ENCODE results near the gene ARHGAP5.
A peak's percentile ranks its signal among the peaks of the same experiment; 100 is the strongest.
"Not testable (repeated sequence)": the region's sequence is repeated elsewhere in the genome, so short reads cannot be mapped to it uniquely, and the experiment has no call there.

ARHGAP5 gene

GRCh38 chr14:32126899-32127730 is 50.0 kb downstream of the ARHGAP5 start:
- not testable (repeated sequence) for DNase-seq

- not testable (repeated sequence) for DNase-seq
Observed at GRCh38 chr14:32127731-32128654, 50.9 kb downstream of the ARHGAP5 start.

DNA sequence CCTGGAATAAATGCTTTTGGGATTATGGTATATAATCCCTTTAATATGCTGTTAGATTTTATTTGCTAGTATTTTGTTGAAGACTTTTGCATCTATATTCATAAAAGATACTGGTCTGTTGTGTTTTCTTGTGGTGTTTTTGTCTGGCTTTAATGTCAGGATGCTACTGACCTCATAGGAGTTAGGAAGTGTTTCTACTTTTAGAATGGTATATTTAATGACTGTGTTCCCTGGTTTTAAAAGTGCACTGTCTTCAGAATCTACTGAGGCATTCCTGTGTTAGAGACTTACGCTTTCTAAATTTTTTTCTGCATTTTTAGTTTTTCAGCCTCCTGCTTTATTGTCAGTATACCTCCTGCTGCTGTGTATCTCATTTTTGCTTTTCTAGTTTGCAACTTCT is 51.6 kb downstream of the ARHGAP5 start:
- DNase-seq = no peak

DNA sequence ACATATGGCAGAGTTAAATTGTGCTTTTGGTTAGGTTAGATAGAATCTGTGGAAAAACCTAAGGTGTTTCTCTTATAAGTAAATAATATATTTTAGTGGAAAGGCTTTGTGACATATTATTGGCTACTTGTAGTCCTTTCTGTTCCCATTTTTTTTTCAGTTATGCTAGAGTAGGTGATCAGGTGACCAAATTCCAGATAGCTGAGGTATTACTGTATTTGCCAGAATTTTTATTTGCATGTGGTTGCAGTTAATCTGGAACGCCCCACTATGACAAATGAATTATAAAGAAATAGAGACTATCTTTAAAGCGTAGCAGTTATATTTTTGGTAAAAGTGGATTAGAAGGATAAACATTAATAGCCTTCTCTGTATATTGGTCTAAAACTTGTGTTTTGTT is 52.0 kb downstream of the ARHGAP5 start:
- no peak for DNase-seq

DNA sequence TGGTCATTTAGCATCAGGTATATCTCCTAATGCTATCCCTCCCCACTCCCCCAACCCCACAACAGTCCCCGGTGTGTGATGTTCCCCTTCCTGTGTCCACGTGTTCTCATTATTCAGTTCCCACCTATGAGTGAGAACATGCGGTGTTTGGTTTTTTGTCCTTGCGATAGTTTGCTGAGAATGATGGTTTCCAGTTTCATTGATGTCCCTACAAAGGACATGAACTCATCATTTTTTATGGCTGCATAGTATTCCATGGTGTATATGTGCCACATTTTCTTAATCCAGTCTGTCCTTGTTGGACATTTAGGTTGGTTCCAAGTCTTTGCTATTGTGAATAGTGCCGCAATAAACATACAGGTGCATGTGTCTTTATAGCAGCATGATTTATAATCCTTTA is 54.6 kb downstream of the ARHGAP5 start:
- DNase-seq = not testable (repeated sequence)

DNA sequence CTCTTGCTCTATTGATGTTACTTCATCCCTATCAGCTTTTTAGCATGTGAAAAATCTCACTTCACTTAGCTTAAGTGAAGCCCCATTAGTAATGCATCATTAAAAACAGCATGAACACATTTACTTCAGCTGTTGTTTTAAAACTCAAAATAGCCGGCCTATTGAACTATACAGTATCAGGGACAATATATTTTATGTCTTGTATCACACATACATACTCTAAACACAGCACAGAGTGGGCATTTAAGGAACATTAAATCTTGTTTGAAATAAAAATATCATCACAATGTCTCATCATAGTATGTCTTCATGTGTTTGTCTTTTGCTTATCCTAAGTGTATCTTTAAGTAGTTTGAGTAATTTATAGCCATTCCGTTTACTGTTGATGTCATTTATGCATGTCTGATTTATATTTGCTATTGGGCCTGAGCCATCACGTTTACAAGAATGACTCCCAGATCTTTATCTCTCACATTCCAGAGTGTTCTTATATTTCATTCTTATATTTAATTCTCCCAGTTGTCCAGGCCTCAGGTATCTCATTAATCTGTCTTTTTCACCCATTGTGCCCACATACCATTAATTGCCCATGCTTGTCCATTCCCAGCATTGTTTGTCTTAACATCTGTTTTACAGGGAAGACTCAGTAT is 57.5 kb downstream of the ARHGAP5 start:
- DNase-seq = peak; percentile 83

- DNase-seq = no peak
Observed at GRCh38 chr14:32136027-32136825, 59.1 kb downstream of the ARHGAP5 start.

DNA sequence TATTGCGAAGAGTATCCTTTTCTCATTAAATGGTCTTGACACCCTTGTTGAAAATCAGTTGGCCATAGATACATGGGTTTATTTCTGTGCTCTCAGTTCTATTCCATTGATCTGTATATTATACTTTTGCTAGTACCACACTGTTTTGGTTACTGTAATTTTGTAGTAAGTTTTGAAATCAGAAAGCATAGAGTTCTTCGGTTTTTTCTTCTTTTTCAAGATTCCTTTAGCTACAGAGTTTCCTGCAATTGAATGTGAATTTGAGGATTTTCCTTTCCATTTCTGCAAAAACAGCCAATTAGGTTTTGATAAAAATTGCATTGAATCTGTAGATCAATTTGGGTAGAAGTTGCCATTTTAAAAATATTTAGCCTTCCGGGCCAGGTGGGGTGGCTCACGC is 60.2 kb downstream of the ARHGAP5 start:
- DNase-seq = no peak

DNA sequence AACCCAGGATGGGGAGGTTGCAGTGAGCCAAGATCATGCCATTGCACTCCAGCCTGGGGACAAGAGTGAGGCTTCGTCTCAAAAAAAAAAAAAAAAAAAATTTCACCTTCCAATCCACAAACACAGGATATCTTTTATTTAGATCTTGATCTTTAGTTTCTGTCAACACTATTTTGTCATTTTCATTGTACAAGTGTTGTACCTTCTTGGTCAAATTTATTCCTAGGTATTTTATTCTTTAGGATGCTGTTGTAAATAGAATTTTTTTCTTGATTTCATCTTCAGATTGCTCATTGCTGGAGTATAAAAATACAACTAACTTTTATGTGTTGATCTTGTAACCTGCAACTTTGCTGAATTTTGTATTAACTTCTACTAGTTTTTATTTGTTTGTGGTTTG is 60.8 kb downstream of the ARHGAP5 start:
- no peak for DNase-seq

DNA sequence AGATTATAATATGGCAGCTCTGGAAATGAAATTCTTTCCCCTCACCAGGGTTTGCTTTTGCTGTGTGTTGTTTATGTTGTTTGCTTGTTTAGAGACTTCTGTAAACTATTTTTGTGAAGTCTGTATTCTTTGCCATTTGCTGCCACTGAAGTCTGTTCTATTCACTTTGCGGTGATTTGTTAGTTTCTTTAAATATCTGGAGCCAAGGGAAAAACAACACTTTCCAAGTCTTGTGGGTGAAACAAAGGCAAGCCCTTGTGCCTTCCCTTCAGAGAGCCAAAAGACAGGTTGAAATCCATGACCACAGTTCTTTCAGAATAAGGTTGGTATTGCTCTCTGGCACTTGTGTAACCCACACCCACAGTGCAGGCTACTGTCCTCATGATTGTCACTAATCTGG is 65.2 kb downstream of the ARHGAP5 start:
- DNase-seq = no peak

GRCh38 chr14:32142754-32143437 is 65.8 kb downstream of the ARHGAP5 start:
- no peak for DNase-seq

- no peak for DNase-seq
Observed at GRCh38 chr14:32150392-32150791, 73.3 kb downstream of the ARHGAP5 start.

GRCh38 chr14:32166029-32166428 is 88.9 kb downstream of the ARHGAP5 start:
- DNase-seq = no peak

- DNase-seq = no peak
Observed at GRCh38 chr14:32166924-32167323, 89.8 kb downstream of the ARHGAP5 start.

DNA sequence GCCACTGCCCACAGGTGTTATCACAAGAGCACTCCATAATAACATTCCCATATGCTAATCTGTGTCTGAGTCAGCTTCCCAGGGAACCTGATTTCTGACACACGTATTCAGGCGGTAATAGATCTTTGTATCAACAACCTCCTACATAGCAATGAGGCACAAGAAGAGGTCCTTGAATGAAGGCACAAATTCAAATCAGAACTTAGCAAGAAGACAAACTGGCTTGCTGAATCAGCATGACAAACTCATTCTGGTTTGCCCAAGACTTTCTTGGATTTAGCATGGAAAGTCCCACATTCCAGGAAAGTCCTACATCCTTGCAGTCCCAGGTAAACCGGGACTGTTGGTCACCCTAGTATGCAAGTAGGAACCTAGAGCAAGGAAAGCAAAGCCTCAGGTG is 90.8 kb downstream of the ARHGAP5 start:
- no peak for DNase-seq

DNA sequence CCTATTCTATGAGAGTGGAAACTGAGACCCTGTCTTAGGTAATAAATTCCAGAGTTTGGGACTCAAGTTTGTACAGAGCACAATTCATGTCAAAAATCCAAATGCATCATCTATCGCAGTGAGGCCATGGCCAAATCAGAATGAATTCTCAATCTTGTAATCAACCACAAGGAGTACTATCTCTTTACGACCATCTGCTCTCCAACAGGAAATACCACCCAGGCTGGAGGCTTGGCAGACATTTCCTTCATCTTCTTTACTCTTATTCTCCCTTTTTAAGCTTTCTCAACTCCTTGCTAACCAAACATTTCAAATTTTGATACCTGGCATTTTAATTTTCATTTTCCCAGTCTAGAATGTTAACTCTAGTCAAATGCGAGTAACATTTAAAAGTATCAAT is 92.1 kb downstream of the ARHGAP5 start:
- DNase-seq = no peak

DNA sequence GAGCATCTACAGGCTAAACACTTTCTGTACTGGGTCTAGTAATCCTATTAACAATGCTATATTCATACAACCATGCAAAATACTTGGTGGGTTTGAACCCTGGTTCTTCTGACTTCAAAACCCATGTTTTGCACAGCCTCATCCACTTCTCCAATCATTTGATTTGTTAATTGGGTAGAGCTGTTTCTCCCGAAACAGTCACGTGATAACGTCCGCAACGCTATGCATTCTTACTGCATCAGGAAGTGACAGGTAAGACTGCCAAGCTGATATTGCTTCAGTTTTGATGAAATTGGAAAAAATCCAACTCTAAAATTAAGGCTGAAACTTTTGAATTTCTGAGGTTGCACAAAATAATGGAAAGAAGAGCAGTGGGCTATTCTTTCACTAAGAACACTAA is 94.4 kb downstream of the ARHGAP5 start:
- DNase-seq = no peak

GRCh38 chr14:32183151-32184058 is 106.3 kb downstream of the ARHGAP5 start:
- DNase-seq = no peak

- DNase-seq = no peak
Observed at GRCh38 chr14:32185097-32185496, 108.0 kb downstream of the ARHGAP5 start.

DNA sequence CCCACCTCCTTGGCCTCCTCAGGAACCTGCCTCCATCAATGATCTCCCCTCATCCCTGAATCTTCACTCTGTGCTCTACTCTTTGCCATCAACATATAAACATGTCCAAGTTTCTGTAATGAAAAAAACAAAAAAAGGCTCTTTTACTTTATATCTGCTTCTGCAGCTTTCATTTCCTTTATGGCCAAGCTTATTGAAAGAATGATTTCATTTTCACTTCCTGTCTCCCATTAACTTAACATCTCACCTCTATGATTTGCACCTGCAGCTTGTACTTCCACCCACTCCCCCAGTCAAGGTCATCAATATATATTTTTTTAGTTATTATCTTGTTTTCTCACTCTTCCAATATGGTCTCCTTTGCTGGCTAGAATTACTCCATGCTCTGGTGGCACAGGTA is 109.1 kb downstream of the ARHGAP5 start:
- DNase-seq = no peak

DNA sequence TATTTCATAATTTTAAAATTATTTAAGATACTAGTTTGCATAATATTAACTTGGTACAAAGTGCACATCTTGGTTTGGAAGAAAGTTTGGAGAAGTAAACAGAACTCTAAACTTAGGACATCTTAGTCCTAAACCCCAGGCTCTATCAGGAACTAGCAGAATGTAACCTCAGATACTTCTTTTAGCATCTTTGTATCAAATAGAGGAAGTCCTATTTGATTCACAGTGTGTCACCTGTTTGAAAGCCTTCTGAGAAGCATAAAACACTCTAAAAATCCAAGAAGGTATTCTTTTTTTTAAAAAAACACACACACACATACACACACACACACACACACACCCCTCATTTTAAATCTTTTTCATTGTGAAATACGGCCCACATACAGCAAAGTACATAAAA is 112.7 kb downstream of the ARHGAP5 start:
- no peak for DNase-seq
